Uterus (tissue), 4 donors: ENCODE data around the gene DCK. TPM values are rescaled to one million over a fixed set of nuclear protein-coding genes. Genes with fewer than 3 reads are reported as not detected.
A peak's percentile ranks its signal among the peaks of the same experiment; 100 is the strongest.

Source experiments
- DNase-seq, 2 donors: peaks; one replicate each; pipeline ENCODE4 v3.0.0-alpha.2; 2019 to 2020
- H3K27ac ChIP-seq, 2 donors: fragments of 200-600 bp; sonication (generic); 1 replicate in 1 of 2; 2 replicates in 1 of 2; pipeline ENCODE4 v1.5.1; 2016 to 2018
- H3K27me3 ChIP-seq, 2 donors: fragments of 200-600 bp; sonication (generic); one replicate each; pipeline ENCODE4 v1.5.1; 2018 to 2019; ENCODE audit warnings: control low read depth in 1 of 2
- H3K36me3 ChIP-seq, 2 donors: fragments of 200-600 bp; sonication (generic); one replicate each; pipeline ENCODE4 v1.5.1; 2019; ENCODE audit warnings: control low read depth in 1 of 2
- H3K4me1 ChIP-seq, 2 donors: fragments of 200-600 bp; sonication (generic); one replicate each; pipeline ENCODE4 v1.5.1; 2018 to 2019; ENCODE audit warnings: control low read depth in 1 of 2
- H3K4me3 ChIP-seq, 2 donors: fragments of 200-600 bp; sonication (generic); 1 replicate in 1 of 2; 2 replicates in 1 of 2; pipeline ENCODE4 v1.5.1; 2018 to 2019; ENCODE audit warnings: mild to moderate bottlenecking in 1 of 2
- H3K9me3 ChIP-seq, 2 donors: fragments of 200-600 bp; sonication (generic); one replicate each; pipeline ENCODE4 v1.5.1; 2019; ENCODE audit warnings: control low read depth in 1 of 2
- POLR2A ChIP-seq, 2 donors: fragments of 450-650 bp; IDR thresholded peaks; one replicate each; pipeline ENCODE4 v1.6.1; 2016; ENCODE audit warnings: antibody characterized with exemption in 2 of 2, mild to moderate bottlenecking in 1 of 2, moderate library complexity in 1 of 2
- intact Hi-C: fragments of 100-400 bp; cut with DNase I; formaldehyde crosslinking; loops from one replicate; pipeline ENCODE4 v1.15.1; 2023; ENCODE audit warnings: low total_unique reads
- total RNA-seq, 4 donors: library from RNA; depleted of rRNA in 3 of 4; stranded (reverse); fragments of >200 nt in 3 of 4; gene quantifications; one replicate each; pipeline versions ENCODE4 v1.1.0 to v1.2.4, GENCODE V29; 2014 to 2023
- TF ChIP-seq, protein P1 (sequence below), 4 experiments: fragments of 200-600 bp in 2 of 4; fragments of 450-650 bp in 2 of 4; sonication (generic) in 2 of 4; IDR thresholded peaks; one replicate each; pipeline ENCODE4 v1.5.1; 2016 to 2019; ENCODE audit warnings: antibody characterized with exemption in 4 of 4, mild to moderate bottlenecking in 2 of 4, moderate library complexity in 1 of 4
- donor health status: DM: yes; HTN: yes; CAD: no.

Gene DCK
- total RNA-seq: 10 to 100 TPM in 2 of 4 donors, 1 to 10 TPM in 2; 3.6 to 38.6 (median 8.1) TPM

DNA sequence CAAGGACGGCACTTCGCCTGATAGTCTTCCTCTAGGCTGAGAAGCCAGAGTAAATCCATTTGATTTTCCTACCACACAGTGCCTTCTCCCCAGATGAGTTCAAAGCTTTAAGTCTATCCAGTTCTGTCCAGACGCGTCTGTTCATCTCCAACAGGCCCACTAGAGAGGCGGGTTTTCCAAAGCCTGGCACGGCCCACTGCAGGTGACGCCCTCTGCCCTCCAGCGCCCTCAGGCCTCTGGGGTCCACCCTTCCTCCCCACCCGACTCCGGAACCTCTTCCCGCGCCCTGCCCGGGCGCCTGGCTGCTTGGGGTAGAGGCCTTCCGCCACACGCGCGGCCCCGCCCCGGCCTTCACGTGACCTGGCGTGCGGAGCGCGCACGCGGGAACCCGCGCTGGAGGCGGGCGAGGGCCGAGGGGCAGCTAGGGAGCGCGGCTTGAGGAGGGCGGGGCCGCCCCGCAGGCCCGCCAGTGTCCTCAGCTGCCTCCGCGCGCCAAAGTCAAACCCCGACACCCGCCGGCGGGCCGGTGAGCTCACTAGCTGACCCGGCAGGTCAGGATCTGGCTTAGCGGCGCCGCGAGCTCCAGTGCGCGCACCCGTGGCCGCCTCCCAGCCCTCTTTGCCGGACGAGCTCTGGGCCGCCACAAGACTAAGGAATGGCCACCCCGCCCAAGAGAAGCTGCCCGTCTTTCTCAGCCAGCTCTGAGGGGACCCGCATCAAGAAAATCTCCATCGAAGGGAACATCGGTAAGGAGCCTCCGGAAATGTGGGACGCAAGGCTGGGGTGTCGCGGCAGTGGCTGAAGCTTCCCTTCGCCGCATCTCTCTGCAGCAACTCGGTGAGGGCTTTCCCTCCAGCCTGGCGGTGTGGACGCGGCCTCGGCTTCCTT, at the start of gene DCK:
Gene DCK, plus strand, starts transcription at position 469 of the 888 bp plus-strand sequence. Its CDS starts 187 bp downstream, at position 656.
- Histone ChIP-seq H3K9me3 (no peaks in the 10 kb centered on the region), H3K27me3 (no peaks in the 10 kb centered on the region), H3K36me3 (no peaks in the 10 kb centered on the region), H3K27ac (peak within 1 kb of the TSS; percentile 85 to 94), H3K4me1 (peaks cover 0 to 5% of the 10 kb centered on the region in 2 donors), H3K4me3 (peak within 1 kb of the TSS; percentile 69 to 77)
- TF ChIP-seq, protein P1, sequence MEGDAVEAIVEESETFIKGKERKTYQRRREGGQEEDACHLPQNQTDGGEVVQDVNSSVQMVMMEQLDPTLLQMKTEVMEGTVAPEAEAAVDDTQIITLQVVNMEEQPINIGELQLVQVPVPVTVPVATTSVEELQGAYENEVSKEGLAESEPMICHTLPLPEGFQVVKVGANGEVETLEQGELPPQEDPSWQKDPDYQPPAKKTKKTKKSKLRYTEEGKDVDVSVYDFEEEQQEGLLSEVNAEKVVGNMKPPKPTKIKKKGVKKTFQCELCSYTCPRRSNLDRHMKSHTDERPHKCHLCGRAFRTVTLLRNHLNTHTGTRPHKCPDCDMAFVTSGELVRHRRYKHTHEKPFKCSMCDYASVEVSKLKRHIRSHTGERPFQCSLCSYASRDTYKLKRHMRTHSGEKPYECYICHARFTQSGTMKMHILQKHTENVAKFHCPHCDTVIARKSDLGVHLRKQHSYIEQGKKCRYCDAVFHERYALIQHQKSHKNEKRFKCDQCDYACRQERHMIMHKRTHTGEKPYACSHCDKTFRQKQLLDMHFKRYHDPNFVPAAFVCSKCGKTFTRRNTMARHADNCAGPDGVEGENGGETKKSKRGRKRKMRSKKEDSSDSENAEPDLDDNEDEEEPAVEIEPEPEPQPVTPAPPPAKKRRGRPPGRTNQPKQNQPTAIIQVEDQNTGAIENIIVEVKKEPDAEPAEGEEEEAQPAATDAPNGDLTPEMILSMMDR (IDR thresholded peaks at IDR 0.05): no peak
- TF ChIP-seq POLR2A (IDR thresholded peaks at IDR 0.05): peak; percentile 58 to 83
- DNase-seq: peak; percentile 83 to 90
- intact Hi-C loops: no loop called here

DNA sequence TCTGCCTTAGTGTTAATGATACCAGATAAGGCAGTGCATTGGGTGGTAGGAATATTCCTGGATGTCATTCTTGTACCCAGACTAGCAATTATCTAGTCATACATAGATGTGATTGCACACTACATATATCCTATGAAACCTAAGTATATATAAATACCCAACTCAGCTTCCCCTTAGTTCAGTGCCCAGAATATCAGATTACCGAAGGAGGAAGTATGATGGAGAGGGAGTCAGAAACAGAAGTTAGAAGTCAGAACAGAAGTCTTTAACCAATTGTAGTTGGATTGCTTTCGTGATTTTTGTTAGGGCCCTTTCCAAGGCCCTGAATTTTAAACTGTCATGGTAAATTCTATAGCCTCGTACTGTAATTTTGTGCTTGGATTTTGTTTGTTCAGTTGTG, 48.4 kb upstream of the DCK start:
- no peak overlapping the region for H3K27ac ChIP-seq
- TF ChIP-seq POLR2A (IDR thresholded peaks at IDR 0.05): no peak
- TF ChIP-seq, protein P1 (IDR thresholded peaks at IDR 0.05): no peak
- intact Hi-C loops: no loop called here
- no peak overlapping the region for H3K4me3 ChIP-seq
- H3K36me3 ChIP-seq: no peaks in the 10 kb centered on the region
- no peaks in the 10 kb centered on the region for H3K4me1 ChIP-seq
- DNase-seq: no peak
- no peaks in the 10 kb centered on the region for H3K27me3 ChIP-seq
- no peaks in the 10 kb centered on the region for H3K9me3 ChIP-seq

DNA sequence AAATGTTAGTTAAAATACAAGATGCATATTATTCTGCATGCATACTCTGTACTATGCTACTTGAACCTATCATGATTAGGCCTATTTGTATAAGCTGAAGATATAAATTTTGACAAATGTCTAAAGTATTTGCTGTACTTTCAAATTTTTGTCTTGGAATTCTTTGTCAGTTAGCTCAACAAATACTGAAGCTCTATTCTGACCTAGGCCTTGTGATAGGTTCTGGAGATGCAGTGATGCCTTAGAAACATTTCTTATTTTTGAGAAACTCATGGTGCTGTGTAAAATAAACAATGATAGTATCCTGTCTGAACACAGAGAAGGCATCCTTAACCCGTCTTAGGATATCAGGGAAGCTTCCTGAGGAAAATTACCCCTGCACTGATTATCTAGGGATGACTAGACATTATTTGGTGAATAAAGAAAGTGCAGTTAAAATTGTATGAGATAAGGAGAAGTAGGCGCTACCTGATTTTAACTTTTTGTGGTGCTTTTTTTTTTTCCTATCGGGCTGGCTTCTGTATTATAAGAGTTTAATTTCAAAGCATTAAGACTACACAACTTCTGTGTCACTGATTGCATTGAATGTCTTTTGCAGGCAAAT, 47.9 kb upstream of the DCK start:
- intact Hi-C loops: no loop called here
- H3K9me3 ChIP-seq: no peaks in the 10 kb centered on the region
- H3K27me3 ChIP-seq: no peaks in the 10 kb centered on the region
- no peak overlapping the region for H3K27ac ChIP-seq
- no peak for TF ChIP-seq POLR2A (IDR thresholded peaks at IDR 0.05)
- TF ChIP-seq, protein P1 (IDR thresholded peaks at IDR 0.05): no peak
- DNase-seq: no peak
- no peaks in the 10 kb centered on the region for H3K36me3 ChIP-seq
- H3K4me1 ChIP-seq: no peaks in the 10 kb centered on the region
- no peak overlapping the region for H3K4me3 ChIP-seq

DNA sequence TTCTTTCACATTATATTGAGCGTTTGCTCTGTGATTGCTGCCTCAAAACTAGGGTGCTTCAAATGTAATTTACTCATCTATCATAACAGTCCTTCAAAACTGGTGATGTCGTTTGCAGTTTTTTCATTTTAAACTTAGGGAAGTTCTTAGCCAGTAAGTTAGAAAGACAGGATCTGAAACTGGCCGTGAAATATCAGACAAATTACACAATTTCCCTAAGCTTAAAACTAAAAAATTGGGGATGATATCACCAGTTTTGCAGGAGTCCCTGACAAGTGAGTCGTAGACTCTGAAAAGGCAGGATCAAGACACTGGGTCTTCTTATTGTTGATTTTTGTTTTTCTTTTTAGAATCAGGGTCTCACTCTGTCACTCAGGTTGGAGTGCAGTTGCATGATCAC, 46.5 kb upstream of the DCK start:
- no peak for DNase-seq
- no peaks in the 10 kb centered on the region for H3K4me1 ChIP-seq
- H3K27me3 ChIP-seq: no peaks in the 10 kb centered on the region
- H3K27ac ChIP-seq: no peak overlapping the region
- no peaks in the 10 kb centered on the region for H3K36me3 ChIP-seq
- TF ChIP-seq POLR2A (IDR thresholded peaks at IDR 0.05): no peak
- TF ChIP-seq, protein P1 (IDR thresholded peaks at IDR 0.05): no peak
- no peaks in the 10 kb centered on the region for H3K9me3 ChIP-seq
- intact Hi-C loops: no loop called here
- no peak overlapping the region for H3K4me3 ChIP-seq

DNA sequence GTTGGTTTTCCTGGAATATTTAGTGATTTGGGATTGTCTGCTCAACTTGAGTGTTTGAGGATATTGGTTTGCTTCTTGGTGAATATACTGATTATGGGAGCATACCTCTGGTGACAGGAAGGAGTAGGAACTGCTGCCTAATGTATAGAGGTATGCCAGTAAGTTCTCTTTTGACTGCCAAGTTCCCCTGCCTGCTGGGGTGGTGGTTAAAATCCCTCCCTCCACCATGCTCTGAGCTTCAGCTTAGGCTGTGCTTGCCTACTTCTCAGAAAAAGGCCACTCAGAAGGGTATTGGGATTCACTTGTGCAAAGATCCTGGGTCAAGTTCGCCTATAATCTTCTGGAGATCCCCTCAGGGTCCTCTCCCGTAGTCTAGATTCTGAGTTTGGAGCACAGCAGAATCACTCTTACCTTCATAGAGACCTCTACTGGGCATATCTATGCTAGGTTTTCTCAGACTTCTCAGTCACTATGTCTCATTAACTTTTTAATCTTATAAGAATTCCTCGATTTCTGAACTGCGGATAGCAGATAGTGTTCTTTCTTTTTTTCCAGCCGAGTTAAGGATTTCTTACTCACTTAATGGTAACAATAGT, 44.7 kb upstream of the DCK start:
- H3K9me3 ChIP-seq: no peaks in the 10 kb centered on the region
- no peaks in the 10 kb centered on the region for H3K27me3 ChIP-seq
- H3K4me3 ChIP-seq: no peak overlapping the region
- no peak for DNase-seq
- no peaks in the 10 kb centered on the region for H3K36me3 ChIP-seq
- no peak overlapping the region for H3K27ac ChIP-seq
- TF ChIP-seq, protein P1 (IDR thresholded peaks at IDR 0.05): no peak
- TF ChIP-seq POLR2A (IDR thresholded peaks at IDR 0.05): no peak
- no peaks in the 10 kb centered on the region for H3K4me1 ChIP-seq
- intact Hi-C loops: no loop called here
